Neutrophil (primary cell): ENCODE results near the gene MAPT.
A peak's percentile ranks its signal among the peaks of the same experiment; 100 is the strongest.

Experiments
- H3K27ac ChIP-seq: fragments of 200-600 bp; sonication (generic); 2 replicates; pipeline ENCODE4 v1.5.1; 2016; ENCODE audit warnings: mild to moderate bottlenecking, moderate library complexity
- H3K27me3 ChIP-seq: fragments of 200-600 bp; sonication (generic); 2 replicates; pipeline ENCODE4 v1.6.0; 2016; ENCODE audit warnings: mild to moderate bottlenecking
- H3K36me3 ChIP-seq: fragments of 200-600 bp; sonication (generic); 2 replicates; pipeline ENCODE4 v1.5.1; 2017
- H3K4me1 ChIP-seq, 2 experiments: fragments of 200-600 bp in 1 of 2; sonication (generic) in 1 of 2; 1 replicate in 1 of 2; 2 replicates in 1 of 2; pipeline versions ENCODE4 v1.5.1 to v1.6.1; 2013 to 2016; ENCODE audit warnings: low read depth in 1 of 2, low read length in 1 of 2, mild to moderate bottlenecking in 1 of 2, moderate library complexity in 1 of 2; ENCODE audit not compliant: control insufficient read depth in 1 of 2, insufficient read depth in 1 of 2
- H3K4me3 ChIP-seq, 2 experiments: fragments of 200-600 bp in 1 of 2; sonication (generic) in 1 of 2; 1 replicate in 1 of 2; 2 replicates in 1 of 2; pipeline ENCODE4 v1.5.1; 2013 to 2016; ENCODE audit warnings: low read depth in 1 of 2, low read length in 1 of 2, mild to moderate bottlenecking in 1 of 2, moderate library complexity in 1 of 2
- H3K9me3 ChIP-seq: fragments of 200-600 bp; sonication (generic); 2 replicates; pipeline ENCODE4 v1.5.1; 2016
- TF ChIP-seq, protein P1 (sequence below): fragments of 200-600 bp; sonication (generic); IDR thresholded peaks from 2 replicates; pipeline ENCODE4 v1.5.1; 2016; ENCODE audit warnings: antibody characterized with exemption

Gene MAPT

DNA sequence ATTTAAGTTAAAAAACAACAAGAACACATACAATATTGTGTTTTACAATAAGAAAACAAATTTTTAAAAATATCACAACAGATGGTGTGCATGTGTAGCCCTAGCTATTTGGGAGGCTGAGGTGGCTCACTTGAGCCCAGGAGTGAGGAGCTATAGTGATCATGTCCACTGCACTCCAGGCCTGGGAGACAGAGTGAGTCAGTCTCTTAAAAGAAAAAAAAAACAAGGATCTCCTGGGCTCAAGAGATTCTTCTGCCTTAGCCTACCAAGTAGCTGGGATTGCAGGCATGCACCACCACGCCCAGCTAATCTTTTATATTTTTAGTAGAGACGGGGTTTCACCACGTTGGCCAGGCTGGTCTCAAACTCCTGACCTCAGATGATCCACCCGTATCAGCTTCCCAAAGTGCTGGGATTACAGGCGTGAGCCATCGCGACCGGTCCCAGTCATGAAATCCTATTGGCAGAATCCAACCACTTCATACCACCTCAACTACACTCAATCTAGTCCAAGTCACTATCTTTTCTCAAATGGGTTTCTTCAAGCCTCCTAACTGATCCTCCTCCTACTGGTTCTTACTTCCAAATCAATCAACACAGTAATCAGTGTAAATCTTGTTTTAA lies 159.7 kb downstream of the MAPT start:
- H3K36me3 ChIP-seq: peaks cover 30% of the 10 kb centered on the region
- peaks cover 11 to 14% of the 10 kb centered on the region in 2 experiments for H3K4me1 ChIP-seq
- no peak overlapping the region for H3K4me3 ChIP-seq
- TF ChIP-seq, protein P1, sequence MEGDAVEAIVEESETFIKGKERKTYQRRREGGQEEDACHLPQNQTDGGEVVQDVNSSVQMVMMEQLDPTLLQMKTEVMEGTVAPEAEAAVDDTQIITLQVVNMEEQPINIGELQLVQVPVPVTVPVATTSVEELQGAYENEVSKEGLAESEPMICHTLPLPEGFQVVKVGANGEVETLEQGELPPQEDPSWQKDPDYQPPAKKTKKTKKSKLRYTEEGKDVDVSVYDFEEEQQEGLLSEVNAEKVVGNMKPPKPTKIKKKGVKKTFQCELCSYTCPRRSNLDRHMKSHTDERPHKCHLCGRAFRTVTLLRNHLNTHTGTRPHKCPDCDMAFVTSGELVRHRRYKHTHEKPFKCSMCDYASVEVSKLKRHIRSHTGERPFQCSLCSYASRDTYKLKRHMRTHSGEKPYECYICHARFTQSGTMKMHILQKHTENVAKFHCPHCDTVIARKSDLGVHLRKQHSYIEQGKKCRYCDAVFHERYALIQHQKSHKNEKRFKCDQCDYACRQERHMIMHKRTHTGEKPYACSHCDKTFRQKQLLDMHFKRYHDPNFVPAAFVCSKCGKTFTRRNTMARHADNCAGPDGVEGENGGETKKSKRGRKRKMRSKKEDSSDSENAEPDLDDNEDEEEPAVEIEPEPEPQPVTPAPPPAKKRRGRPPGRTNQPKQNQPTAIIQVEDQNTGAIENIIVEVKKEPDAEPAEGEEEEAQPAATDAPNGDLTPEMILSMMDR: no peak
- H3K27me3 ChIP-seq: no peaks in the 10 kb centered on the region
- H3K27ac ChIP-seq: no peak overlapping the region
- H3K9me3 ChIP-seq: no peaks in the 10 kb centered on the region

DNA sequence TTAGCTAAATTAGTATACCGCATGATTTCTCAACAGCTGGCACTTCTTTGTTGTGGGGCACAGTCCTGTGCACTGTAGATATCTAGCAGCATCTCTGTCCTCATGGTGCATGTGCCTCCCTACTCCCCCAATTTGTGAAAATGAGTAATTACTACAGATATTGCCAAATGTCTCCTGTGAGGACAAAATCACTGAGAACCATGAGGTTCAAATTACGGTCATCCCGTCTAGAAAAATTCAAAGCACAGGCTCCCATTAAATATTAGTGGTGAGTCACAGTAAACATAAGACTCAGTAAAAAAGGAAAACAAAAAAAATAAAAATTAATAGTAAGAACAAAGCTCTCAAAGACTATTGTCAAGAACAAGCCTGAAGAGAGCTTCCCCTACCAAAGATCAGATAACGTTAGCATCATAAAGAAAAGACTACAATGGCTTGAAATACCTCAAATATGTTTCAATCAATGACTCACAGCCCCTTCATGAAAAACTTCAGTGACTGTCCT lies 162.5 kb downstream of the MAPT start:
- peaks cover 11 to 14% of the 10 kb centered on the region in 2 experiments for H3K4me1 ChIP-seq
- H3K36me3 ChIP-seq: peaks cover 19% of the 10 kb centered on the region
- H3K27me3 ChIP-seq: no peaks in the 10 kb centered on the region
- H3K9me3 ChIP-seq: no peaks in the 10 kb centered on the region
- H3K4me3 ChIP-seq: no peak overlapping the region
- H3K27ac ChIP-seq: peak overlapping the region; percentile 23
- TF ChIP-seq, protein P1: no peak

DNA sequence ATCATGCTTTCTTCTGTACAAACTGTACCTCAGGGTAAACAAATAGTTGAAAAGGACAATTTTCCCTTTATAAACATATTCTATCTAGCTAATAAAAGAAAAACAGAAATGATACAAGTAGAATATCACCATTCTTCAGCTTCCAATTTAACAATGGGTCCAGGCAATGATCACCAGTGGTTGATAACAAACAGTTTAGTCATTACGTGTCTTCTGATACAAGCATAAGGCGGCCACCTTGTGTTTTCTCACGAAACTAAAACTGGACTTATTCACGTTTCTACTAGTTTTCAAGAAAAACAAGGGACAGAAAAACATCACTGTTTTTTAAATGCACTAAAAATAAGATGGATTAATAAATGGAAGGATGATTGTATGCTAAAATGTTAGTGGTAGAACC lies 163.0 kb downstream of the MAPT start:
- H3K27me3 ChIP-seq: no peaks in the 10 kb centered on the region
- H3K36me3 ChIP-seq: peaks cover 20% of the 10 kb centered on the region
- H3K27ac ChIP-seq: peak overlapping the region; percentile 45
- no peak overlapping the region for H3K4me3 ChIP-seq
- peaks cover 11 to 14% of the 10 kb centered on the region in 2 experiments for H3K4me1 ChIP-seq
- TF ChIP-seq, protein P1: no peak
- H3K9me3 ChIP-seq: no peaks in the 10 kb centered on the region

DNA sequence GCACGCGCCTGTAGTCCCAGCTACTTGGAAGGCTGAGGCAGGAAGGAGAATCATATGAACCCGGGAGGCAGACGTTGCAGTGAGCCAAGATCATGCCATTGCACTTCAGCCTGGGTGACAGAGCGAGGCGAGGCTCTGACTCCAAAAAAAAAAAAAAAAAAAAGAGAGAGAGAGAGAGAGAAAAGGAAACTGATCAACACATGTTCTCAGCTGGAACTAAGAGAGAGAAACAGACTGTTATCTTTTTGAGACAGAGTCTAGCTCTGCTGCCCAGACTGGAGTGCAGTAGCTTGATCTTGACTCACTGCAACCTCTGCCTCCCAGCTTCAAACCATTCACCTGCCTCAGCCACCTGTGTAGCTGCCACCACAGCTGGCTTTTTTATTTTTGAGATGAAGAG lies 165.1 kb downstream of the MAPT start:
- Histone ChIP-seq H3K27ac (no peak overlapping the region), H3K4me1 (peaks cover 11 to 14% of the 10 kb centered on the region in 2 experiments)
- TF ChIP-seq, protein P1: no peak

DNA sequence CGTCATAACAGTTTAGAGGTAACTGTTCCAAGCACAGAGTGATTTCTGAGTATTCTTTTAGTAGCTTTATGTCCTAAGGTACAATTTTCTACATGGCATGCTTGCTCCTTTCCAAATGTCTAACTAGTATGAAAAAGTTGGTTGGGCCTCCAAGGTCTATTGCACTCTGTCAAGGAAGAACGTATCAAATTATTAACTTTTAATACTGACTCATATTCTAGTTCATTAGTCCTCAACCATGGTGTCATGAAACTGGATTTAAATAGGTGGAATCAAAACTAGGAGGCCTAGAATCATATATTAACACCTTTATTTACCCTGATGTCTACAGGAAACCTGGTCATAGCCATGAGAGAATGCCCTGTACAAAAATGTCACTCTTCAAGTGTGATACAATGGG lies 166.1 kb downstream of the MAPT start:
- Histone ChIP-seq H3K36me3 (peaks cover 29% of the 10 kb centered on the region), H3K4me3 (no peak overlapping the region), H3K9me3 (no peaks in the 10 kb centered on the region), H3K27me3 (no peaks in the 10 kb centered on the region), H3K4me1 (peaks cover 11 to 14% of the 10 kb centered on the region in 2 experiments), H3K27ac (no peak overlapping the region)
- TF ChIP-seq, protein P1: no peak

More for the DNA sequence above, 165.1 kb downstream of the MAPT start:
- Histone ChIP-seq H3K4me3 (no peak overlapping the region), H3K27me3 (no peaks in the 10 kb centered on the region), H3K36me3 (peaks cover 22% of the 10 kb centered on the region), H3K9me3 (no peaks in the 10 kb centered on the region)
